ENCODE data around the gene YBX3.

The YBX3 gene

GRCh38 chr12:10667581-10667980 lies 55.5 kb downstream of the YBX3 start:
- H4K20me1 ChIP-seq (ENCODE audit: insufficient read depth, low read length) = no peaks in the 10 kb centered on the region
- no peak overlapping the region for H3K4me3 ChIP-seq (ENCODE audit: low read length)
- peaks cover 19% of the 10 kb centered on the region; the same call in 1 of the 2 replicates for H3K27me3 ChIP-seq (ENCODE audit: low read depth, low read length)
- H3K27ac ChIP-seq (ENCODE audit: low read length) = no peak overlapping the region
- H3K4me2 ChIP-seq (ENCODE audit: low read length) = no peak overlapping the region
- no peaks in the 10 kb centered on the region for H3K36me3 ChIP-seq (replicated peaks; ENCODE audit: low read depth, low read length)
- no peaks in the 10 kb centered on the region for H3K79me2 ChIP-seq (ENCODE audit: low read length)
- no peak for TF ChIP-seq CTCF (IDR thresholded peaks at IDR 0.05; ENCODE audit: low read depth, low read length)
- H3K9me3 ChIP-seq (ENCODE audit: insufficient read depth, low read length) = no peaks in the 10 kb centered on the region
- H3K9ac ChIP-seq (ENCODE audit: low read length) = no peak overlapping the region
- H2AFZ ChIP-seq (ENCODE audit: low read depth, low read length) = no peak overlapping the region
- peaks cover 3% of the 10 kb centered on the region; the same call in 1 of the 2 replicates for H3K4me1 ChIP-seq (ENCODE audit: low read length)

DNA sequence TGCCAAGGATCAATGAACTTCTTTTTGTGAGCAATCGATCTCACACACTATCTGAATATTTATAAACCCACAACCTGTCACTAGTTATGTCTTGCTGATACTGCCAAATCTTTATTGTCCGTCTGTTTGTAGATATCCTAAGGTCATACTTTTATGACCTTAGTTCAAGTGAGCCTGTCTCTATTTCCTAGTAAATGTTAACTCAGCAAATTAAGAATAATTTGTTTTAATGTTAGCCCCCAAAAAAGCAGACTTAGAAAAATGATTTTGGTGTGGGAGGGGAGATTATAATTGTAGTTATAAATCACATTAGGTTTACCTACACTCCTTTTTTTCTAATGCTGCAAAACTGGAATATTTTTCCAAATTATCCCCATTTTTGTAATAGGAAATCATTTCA lies 58.6 kb downstream of the YBX3 start:
- Histone ChIP-seq H3K27ac (ENCODE audit: low read length) (no peak overlapping the region), H3K9ac (ENCODE audit: low read length) (no peak overlapping the region), H3K27me3 (ENCODE audit: low read depth, low read length) (peaks cover 4% of the 10 kb centered on the region; the same call in 1 of the 2 replicates), H2AFZ (ENCODE audit: low read depth, low read length) (no peak overlapping the region), H3K4me1 (ENCODE audit: low read length) (no peaks in the 10 kb centered on the region; the same call in 1 of the 2 replicates), H3K4me2 (ENCODE audit: low read length) (no peak overlapping the region), H3K9me3 (ENCODE audit: insufficient read depth, low read length) (no peaks in the 10 kb centered on the region), H3K36me3 (replicated peaks; ENCODE audit: low read depth, low read length) (no peaks in the 10 kb centered on the region), H3K79me2 (ENCODE audit: low read length) (no peaks in the 10 kb centered on the region), H4K20me1 (ENCODE audit: insufficient read depth, low read length) (no peaks in the 10 kb centered on the region), H3K4me3 (ENCODE audit: low read length) (no peak overlapping the region)
- TF ChIP-seq EZH2phosphoT487 (IDR thresholded peaks at IDR 0.05; ENCODE audit: low read depth) (no peak), CTCF (IDR thresholded peaks at IDR 0.05; ENCODE audit: low read depth, low read length) (no peak)

GRCh38 chr12:10663869-10664268 lies 59.3 kb downstream of the YBX3 start:
- TF ChIP-seq CTCF (IDR thresholded peaks at IDR 0.05; ENCODE audit: low read depth, low read length) = no peak
- TF ChIP-seq EZH2phosphoT487 (IDR thresholded peaks at IDR 0.05; ENCODE audit: low read depth) = no peak
- Histone ChIP-seq H3K36me3 (replicated peaks; ENCODE audit: low read depth, low read length) (no peaks in the 10 kb centered on the region), H3K4me3 (ENCODE audit: low read length) (no peak overlapping the region), H3K79me2 (ENCODE audit: low read length) (no peaks in the 10 kb centered on the region), H3K4me2 (ENCODE audit: low read length) (no peak overlapping the region), H4K20me1 (ENCODE audit: insufficient read depth, low read length) (no peaks in the 10 kb centered on the region), H3K4me1 (ENCODE audit: low read length) (no peaks in the 10 kb centered on the region; the same call in 1 of the 2 replicates), H3K9me3 (ENCODE audit: insufficient read depth, low read length) (no peaks in the 10 kb centered on the region), H2AFZ (ENCODE audit: low read depth, low read length) (no peak overlapping the region), H3K27me3 (ENCODE audit: low read depth, low read length) (peaks cover 9% of the 10 kb centered on the region; the same call in 1 of the 2 replicates), H3K27ac (ENCODE audit: low read length) (no peak overlapping the region), H3K9ac (ENCODE audit: low read length) (no peak overlapping the region)

DNA sequence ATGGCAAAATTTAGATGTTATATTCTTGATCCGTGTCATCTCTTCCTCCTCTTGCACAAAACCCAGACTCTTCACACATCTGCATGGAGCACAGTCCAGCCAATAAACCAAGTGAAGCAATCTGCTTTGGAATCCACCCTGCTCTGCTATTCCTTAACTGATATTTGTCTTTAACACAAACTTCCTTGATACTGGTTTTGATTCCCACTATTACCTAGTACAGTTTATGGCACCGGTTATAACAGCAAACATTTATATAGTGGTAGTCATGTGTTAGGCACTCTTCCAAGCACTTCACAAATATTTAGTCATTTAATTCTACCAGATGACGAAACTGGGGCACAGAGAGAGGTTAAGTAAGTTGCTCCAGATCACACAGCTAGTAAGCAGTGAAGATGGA lies 61.8 kb downstream of the YBX3 start:
- no peak for TF ChIP-seq CTCF (IDR thresholded peaks at IDR 0.05; ENCODE audit: low read depth, low read length)
- no peak for TF ChIP-seq EZH2phosphoT487 (IDR thresholded peaks at IDR 0.05; ENCODE audit: low read depth)
- no peak overlapping the region for H3K4me3 ChIP-seq (ENCODE audit: low read length)
- peaks cover 6% of the 10 kb centered on the region; the same call in 1 of the 2 replicates for H3K27me3 ChIP-seq (ENCODE audit: low read depth, low read length)
- H2AFZ ChIP-seq (ENCODE audit: low read depth, low read length) = no peak overlapping the region
- no peaks in the 10 kb centered on the region for H3K79me2 ChIP-seq (ENCODE audit: low read length)
- H3K27ac ChIP-seq (ENCODE audit: low read length) = no peak overlapping the region
- no peaks in the 10 kb centered on the region for H3K4me1 ChIP-seq (ENCODE audit: low read length)
- H3K36me3 ChIP-seq (replicated peaks; ENCODE audit: low read depth, low read length) = no peaks in the 10 kb centered on the region
- no peaks in the 10 kb centered on the region for H3K9me3 ChIP-seq (ENCODE audit: insufficient read depth, low read length)
- no peak overlapping the region for H3K4me2 ChIP-seq (ENCODE audit: low read length)
- no peaks in the 10 kb centered on the region for H4K20me1 ChIP-seq (ENCODE audit: insufficient read depth, low read length)
- no peak overlapping the region for H3K9ac ChIP-seq (ENCODE audit: low read length)

All from OCI-LY3 (cell line).